OCI-LY7 (cell line): ENCODE results near the gene CEP95. TPM values are rescaled to one million over a fixed set of nuclear protein-coding genes. Genes with fewer than 3 reads are reported as not detected.

Experiments used
- BruUV-seq: library from RNA; stranded (reverse); fragments of 400-500 nt; replicated peaks from 2 replicates; lab custom pipeline; 2021; lab: Mats Ljungman, UMichigan
- CTCF ChIA-PET: fragments of 300-600 bp; sonication (Branson Sonifier 250); formaldehyde crosslinking; loops from one replicate; lab custom pipeline; 2022; ENCODE audit warnings: antibody characterized with exemption; ENCODE audit not compliant: unreplicated experiment; lab: Charles Lee
- POLR2A ChIA-PET: fragments of 300-600 bp; sonication (Branson Sonifier 250); formaldehyde crosslinking; loops from one replicate; lab custom pipeline; 2022; ENCODE audit warnings: antibody characterized with exemption; lab: Charles Lee
- DNase-seq: peaks from one replicate; pipeline ENCODE4 v3.0.0-alpha.2; 2015; ENCODE audit warnings: low spot score
- H2AFZ ChIP-seq: fragments of 200-600 bp; sonication (generic), shearing (Covaris generic); 2 replicates; pipeline ENCODE4 v1.6.1; 2014; ENCODE audit warnings: mild to moderate bottlenecking, antibody characterized with exemption, low read length, moderate library complexity
- H3K27ac ChIP-seq: fragments of 200-600 bp; sonication (generic); 2 replicates; pipeline ENCODE4 v1.5.1; 2014; ENCODE audit warnings: mixed run types, low read depth, mild to moderate bottlenecking, moderate library complexity, low read length, inconsistent platforms; ENCODE audit not compliant: poor library complexity, severe bottlenecking
- H3K36me3 ChIP-seq: fragments of 200-600 bp; sonication (generic); 2 replicates; pipeline ENCODE4 v1.6.1; 2014; ENCODE audit warnings: mild to moderate bottlenecking, antibody characterized with exemption, low read length, moderate library complexity, mixed read lengths; ENCODE audit not compliant: insufficient read depth
- H3K4me1 ChIP-seq: fragments of 200-600 bp; sonication (generic); 2 replicates; pipeline ENCODE4 v1.5.1; 2014; ENCODE audit warnings: mild to moderate bottlenecking, low read length; ENCODE audit not compliant: insufficient read depth, poor library complexity, severe bottlenecking
- H3K4me2 ChIP-seq: fragments of 200-600 bp; sonication (generic); 2 replicates; pipeline ENCODE4 v1.6.1; 2014; ENCODE audit warnings: mild to moderate bottlenecking, low read length
- H3K4me3 ChIP-seq: fragments of 200-600 bp; sonication (generic); 2 replicates; pipeline ENCODE4 v1.5.1; 2014; ENCODE audit warnings: mild to moderate bottlenecking, low read depth, low read length; ENCODE audit not compliant: poor library complexity, severe bottlenecking
- H3K79me2 ChIP-seq: fragments of 200-600 bp; sonication (generic); 2 replicates; pipeline ENCODE4 v1.6.1; 2016; ENCODE audit warnings: low read depth, mild to moderate bottlenecking, low read length, moderate library complexity, mixed read lengths; ENCODE audit not compliant: insufficient read depth
- H3K9me2 ChIP-seq: fragments of 200-600 bp; sonication (generic); 2 replicates; pipeline ENCODE4 v1.6.1; 2016; ENCODE audit warnings: mild to moderate bottlenecking, low read length, mixed read lengths; ENCODE audit not compliant: insufficient read depth
- H3K9me3 ChIP-seq: fragments of 200-600 bp; sonication (generic); 2 replicates; pipeline ENCODE4 v1.6.1; 2014; ENCODE audit warnings: mild to moderate bottlenecking, mixed run types, low read length, mixed read lengths
- H4K20me1 ChIP-seq: fragments of 200-600 bp; sonication (generic); 2 replicates; pipeline ENCODE4 v1.6.1; 2014; ENCODE audit warnings: mild to moderate bottlenecking, antibody characterized with exemption, low read length, moderate library complexity, mixed read lengths; ENCODE audit not compliant: insufficient read depth
- CTCF ChIP-seq: fragments of 200-600 bp; sonication (generic); conservative IDR thresholded peaks from 2 replicates; pipeline ENCODE4 v1.5.1; 2014; ENCODE audit warnings: mild to moderate bottlenecking, antibody characterized with exemption, low read length, moderate library complexity, mixed read lengths
- EZH2phosphoT487 ChIP-seq: fragments of 200-600 bp; sonication (generic); IDR thresholded peaks from 2 replicates; pipeline ENCODE4 v1.6.1; 2018; ENCODE audit warnings: low read depth, borderline replicate concordance, mild to moderate bottlenecking, mixed run types, antibody characterized with exemption, low read length, moderate library complexity, mixed read lengths
- intact Hi-C: fragments of 100-400 bp; cut with micrococcal nuclease; formaldehyde crosslinking; loops from one replicate; pipeline ENCODE4 v1.10.0; 2022; ENCODE audit not compliant: unreplicated experiment
- total RNA-seq, 2 experiments: library from RNA; depleted of rRNA in 1 of 2; stranded (reverse); fragments of >200 nt in 1 of 2; shearing (Covaris generic) in 1 of 2; gene quantifications; 2 replicates each; pipeline ENCODE4 v1.2.3, GENCODE V29; 2014 to 2022

The CEP95 gene
- total RNA-seq, 2 experiments from 2014 or later, result 62.7 to 89.6 TPM

GRCh38 chr17:64477849-64478248 lies 28.9 kb upstream of the CEP95 start:
- DNase-seq, result no peak
- Histone ChIP-seq H4K20me1 (no peaks in the 10 kb centered on the region), H3K4me1 (peaks cover 6% of the 10 kb centered on the region), H3K79me2 (no peaks in the 10 kb centered on the region), H3K27ac (no peak overlapping the region), H3K4me2 (no peak overlapping the region), H3K9me2 (no peaks in the 10 kb centered on the region), H3K9me3 (no peaks in the 10 kb centered on the region), H2AFZ (no peak overlapping the region), H3K36me3 (peaks cover 88% of the 10 kb centered on the region), H3K4me3 (no peak overlapping the region)
- BruUV-seq, result no TSS peak
- CTCF ChIA-PET, result no interaction called here
- TF ChIP-seq EZH2phosphoT487 (no peak), CTCF (no peak)
- POLR2A ChIA-PET, result interaction anchor here (1.0 to 1.2 kb wide), 2 partner anchors 15 to 59 kb away, joined by 3 to 4 read pairs; no protein-coding TSS in a partner anchor
- intact Hi-C loops, result no loop called here

GRCh38 chr17:64480951-64481350 lies 25.8 kb upstream of the CEP95 start:
- no peaks in the 10 kb centered on the region for H3K4me1 ChIP-seq
- TF ChIP-seq CTCF, result no peak
- no peak for TF ChIP-seq EZH2phosphoT487
- H3K27ac ChIP-seq, result no peak overlapping the region
- no peaks in the 10 kb centered on the region for H3K9me3 ChIP-seq
- no peak for DNase-seq
- no peak overlapping the region for H3K4me3 ChIP-seq
- ChIA-PET POLR2A (interaction anchor here (1.1 kb wide), 1 partner anchor 69 kb away, joined by 3 read pairs; no protein-coding TSS in a partner anchor), CTCF (no interaction called here)
- intact Hi-C loops, result no loop called here
- H3K36me3 ChIP-seq, result peaks cover 93% of the 10 kb centered on the region
- no peaks in the 10 kb centered on the region for H4K20me1 ChIP-seq
- BruUV-seq, result no TSS peak
- no peaks in the 10 kb centered on the region for H3K9me2 ChIP-seq
- H3K79me2 ChIP-seq, result no peaks in the 10 kb centered on the region
- no peak overlapping the region for H2AFZ ChIP-seq
- H3K4me2 ChIP-seq, result no peak overlapping the region

- Histone ChIP-seq H3K4me3 (no peak overlapping the region), H3K36me3 (peaks cover 93% of the 10 kb centered on the region), H3K9me2 (no peaks in the 10 kb centered on the region), H4K20me1 (no peaks in the 10 kb centered on the region), H3K79me2 (no peaks in the 10 kb centered on the region), H3K9me3 (no peaks in the 10 kb centered on the region), H3K4me2 (no peak overlapping the region), H2AFZ (no peak overlapping the region), H3K4me1 (no peaks in the 10 kb centered on the region), H3K27ac (no peak overlapping the region)
- intact Hi-C loops, result no loop called here
- DNase-seq, result no peak
- ChIA-PET CTCF (no interaction called here), POLR2A (interaction anchor here (0.7 to 1.3 kb wide), 2 partner anchors 12 to 35 kb away, joined by 3 read pairs; partner anchors contain the start of gene POLG2)
- TF ChIP-seq EZH2phosphoT487, result no peak
- TF ChIP-seq CTCF, result no peak
- no TSS peak for BruUV-seq
These were observed 22.4 kb upstream of the CEP95 start for GRCh38 chr17:64484380-64484779.
